ENCODE measurements around the gene EXOC6B.

DNA sequence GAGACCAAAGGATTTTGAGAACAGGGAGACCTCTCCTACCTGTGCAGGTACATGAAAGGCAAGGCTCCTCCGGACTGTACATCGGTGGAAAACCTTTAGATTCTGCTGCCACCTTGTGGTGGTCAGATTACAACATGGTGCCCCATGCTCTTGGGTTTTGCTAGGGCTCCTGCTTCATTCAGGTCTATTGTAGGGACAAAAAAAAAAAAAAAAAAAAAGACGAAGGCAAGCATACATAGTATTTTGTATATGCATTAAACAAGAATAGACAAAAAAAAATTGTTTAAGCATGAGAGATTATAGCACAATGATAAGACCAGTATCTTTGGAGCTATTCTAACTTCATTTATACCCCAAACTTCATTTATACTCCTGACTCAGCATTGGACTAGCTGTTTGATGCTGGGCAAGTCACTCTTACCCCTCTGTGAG, 34.0 kb upstream of the EXOC6B start:
- TF ChIP-seq, protein P1, sequence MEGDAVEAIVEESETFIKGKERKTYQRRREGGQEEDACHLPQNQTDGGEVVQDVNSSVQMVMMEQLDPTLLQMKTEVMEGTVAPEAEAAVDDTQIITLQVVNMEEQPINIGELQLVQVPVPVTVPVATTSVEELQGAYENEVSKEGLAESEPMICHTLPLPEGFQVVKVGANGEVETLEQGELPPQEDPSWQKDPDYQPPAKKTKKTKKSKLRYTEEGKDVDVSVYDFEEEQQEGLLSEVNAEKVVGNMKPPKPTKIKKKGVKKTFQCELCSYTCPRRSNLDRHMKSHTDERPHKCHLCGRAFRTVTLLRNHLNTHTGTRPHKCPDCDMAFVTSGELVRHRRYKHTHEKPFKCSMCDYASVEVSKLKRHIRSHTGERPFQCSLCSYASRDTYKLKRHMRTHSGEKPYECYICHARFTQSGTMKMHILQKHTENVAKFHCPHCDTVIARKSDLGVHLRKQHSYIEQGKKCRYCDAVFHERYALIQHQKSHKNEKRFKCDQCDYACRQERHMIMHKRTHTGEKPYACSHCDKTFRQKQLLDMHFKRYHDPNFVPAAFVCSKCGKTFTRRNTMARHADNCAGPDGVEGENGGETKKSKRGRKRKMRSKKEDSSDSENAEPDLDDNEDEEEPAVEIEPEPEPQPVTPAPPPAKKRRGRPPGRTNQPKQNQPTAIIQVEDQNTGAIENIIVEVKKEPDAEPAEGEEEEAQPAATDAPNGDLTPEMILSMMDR (IDR thresholded peaks at IDR 0.05; ENCODE audit: low read length): peak; percentile 60
- TF ChIP-seq EZH2 (optimal IDR thresholded peaks at IDR 0.05; ENCODE audit: low read depth, low read length): no peak
- TF ChIP-seq EZH2phosphoT487 (IDR thresholded peaks at IDR 0.05; ENCODE audit: low read length): no peak

All from MM.1S (cell line).